Activated T-helper 2 cell treated with anti-CD3 and anti-CD28 coated beads, Interferon-gamma antibody, Interleukin-2, Interleukin-4, amounts not matched to agents 10 μg/mL and 5 μg/mL and 100 μg/mL, durations not matched to agents 14 hours and 24 hours and 36 hours (primary cell): Measurements from ENCODE around the gene PHC2. TPM values are rescaled to one million over a fixed set of nuclear protein-coding genes. Genes with fewer than 3 reads are reported as not detected.
"Not testable (repeated sequence)": the region's sequence is repeated elsewhere in the genome, so short reads cannot be mapped to it uniquely, and the experiment has no call there.

Experiments
- DNase-seq: peaks from one replicate; pipeline ENCODE4 v3.0.0; 2021; ENCODE audit warnings: low spot score
- H3K27ac Mint-ChIP-seq: one replicate; pipeline ENCODE4 v1.8.0; 2021; ENCODE audit warnings: mixed read lengths
- H3K27me3 Mint-ChIP-seq: one replicate; pipeline ENCODE4 v1.8.0; 2021; ENCODE audit warnings: low read depth, mixed read lengths
- H3K36me3 Mint-ChIP-seq: one replicate; pipeline ENCODE4 v1.8.0; 2021; ENCODE audit warnings: low read depth, mixed read lengths
- H3K4me1 Mint-ChIP-seq: one replicate; pipeline ENCODE4 v1.8.0; 2021; ENCODE audit warnings: low read depth, mixed read lengths
- H3K4me3 Mint-ChIP-seq: one replicate; pipeline ENCODE4 v1.8.0; 2021; ENCODE audit warnings: low read depth, mild to moderate bottlenecking, moderate library complexity, mixed read lengths
- H3K9me3 Mint-ChIP-seq: one replicate; pipeline ENCODE4 v1.8.0; 2021; ENCODE audit warnings: mixed read lengths
- intact Hi-C: fragments of 100-400 bp; cut with micrococcal nuclease; formaldehyde crosslinking; loops from one replicate; pipeline ENCODE4 v1.15.1; 2023
- total RNA-seq: library from RNA; stranded (reverse); gene quantifications from 2 replicates; pipeline ENCODE4 v1.2.3, GENCODE V29; 2022

Gene PHC2
- total RNA-seq, 1 donor from 2014 or later = 33.1 TPM

DNA sequence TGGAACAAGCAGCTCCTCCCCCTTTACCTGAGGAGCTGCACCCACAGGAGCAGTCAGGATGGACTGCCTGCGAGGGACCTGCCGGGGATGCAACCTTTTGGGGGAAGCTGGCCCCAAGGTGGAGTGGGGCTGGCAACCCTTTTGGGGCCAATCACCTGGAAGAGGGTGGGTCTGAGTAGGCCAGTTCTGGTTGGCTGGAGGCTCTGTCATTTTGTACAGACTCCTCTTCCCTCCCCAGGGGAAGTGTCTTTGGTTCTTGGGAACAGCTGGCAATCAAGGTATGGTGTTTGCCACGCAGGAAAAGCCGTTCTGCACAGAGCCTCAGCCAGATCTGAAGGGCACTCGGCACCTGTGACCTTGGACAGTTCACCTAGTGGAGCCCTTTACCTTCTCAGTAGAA, 109.7 kb downstream of the PHC2 start:
- Mint-ChIP-seq H3K4me1 (no peaks in the 10 kb centered on the region), H3K27ac (no peak overlapping the region), H3K27me3 (no peaks in the 10 kb centered on the region), H3K36me3 (peaks cover 23% of the 10 kb centered on the region), H3K9me3 (no peaks in the 10 kb centered on the region), H3K4me3 (no peak overlapping the region)
- intact Hi-C loops = no loop called here
- no peak for DNase-seq

DNA sequence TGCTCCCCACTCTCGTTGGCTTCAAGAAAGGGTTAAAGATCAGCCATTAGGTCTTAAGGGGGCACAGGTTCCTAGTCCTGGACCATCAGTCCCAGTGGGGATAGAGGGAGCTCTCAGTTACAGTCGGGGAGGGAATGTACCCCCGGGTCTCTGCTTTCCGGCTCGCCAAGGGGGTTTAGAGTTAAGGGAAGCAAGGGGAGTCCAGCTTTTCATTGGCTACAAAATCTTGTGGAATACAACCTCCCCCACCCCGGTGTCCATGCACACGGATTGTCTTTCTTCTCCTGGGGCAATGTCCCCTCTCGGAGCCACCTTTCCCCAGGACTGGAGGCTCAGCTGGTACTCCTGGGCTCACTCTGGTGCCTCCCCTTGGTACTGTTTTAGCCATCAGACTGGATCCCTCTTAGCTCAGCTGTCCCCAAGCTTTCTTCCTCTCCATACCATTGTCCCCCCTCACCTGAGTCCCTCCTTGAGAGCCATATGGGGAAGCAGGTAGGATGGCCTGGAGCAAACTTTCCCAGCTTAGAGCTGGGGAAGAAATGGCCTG, 110.2 kb downstream of the PHC2 start, which contains the start of gene A3GALT2:
Gene A3GALT2 (minus strand): TSS at position 480 of the 547 bp plus-strand sequence. CDS start 0 bp downstream, at position 480.
- DNase-seq = no peak
- H3K27me3 Mint-ChIP-seq = no peaks in the 10 kb centered on the region
- H3K4me3 Mint-ChIP-seq = no peak within 1 kb of the TSS
- no peaks in the 10 kb centered on the region for H3K9me3 Mint-ChIP-seq
- H3K4me1 Mint-ChIP-seq = no peaks in the 10 kb centered on the region
- H3K27ac Mint-ChIP-seq = no peak within 1 kb of the TSS
- peaks cover 18% of the 10 kb centered on the region for H3K36me3 Mint-ChIP-seq
- intact Hi-C loops = no loop called here

DNA sequence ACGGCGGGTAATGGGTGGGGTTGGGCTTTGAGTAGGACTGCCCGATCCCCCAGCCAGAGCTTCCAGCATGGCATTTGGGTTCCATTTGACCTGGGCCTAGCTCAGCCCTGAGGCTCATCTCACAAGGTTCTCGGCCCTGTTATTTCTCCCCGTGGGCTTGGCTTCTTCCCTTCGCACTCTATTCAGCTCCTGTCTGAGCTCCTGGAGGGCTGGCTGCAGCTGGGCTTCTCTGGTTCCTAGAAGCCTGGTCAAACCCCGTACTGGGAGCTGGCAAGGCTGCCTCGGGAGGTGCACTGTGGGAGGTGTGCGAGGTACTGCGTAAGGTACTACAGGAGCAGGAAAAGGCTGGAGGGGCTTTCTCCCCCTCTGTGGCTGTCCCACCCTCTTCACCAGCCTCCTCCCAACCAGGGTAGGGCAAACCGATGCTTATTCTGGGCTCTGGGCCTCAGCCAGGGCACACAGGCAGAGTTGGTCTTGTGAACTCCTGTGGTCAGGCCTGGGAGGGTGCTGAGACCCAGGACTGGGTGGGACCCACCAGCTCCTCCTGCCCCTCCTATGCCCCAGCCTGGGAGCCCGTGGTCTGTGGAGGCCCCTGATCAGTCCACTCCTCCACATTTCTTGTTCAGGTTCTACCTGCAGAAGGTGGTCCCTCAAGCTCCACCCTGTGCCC, 110.8 kb downstream of the PHC2 start:
- H3K9me3 Mint-ChIP-seq = no peaks in the 10 kb centered on the region
- intact Hi-C loops = no loop called here
- peaks cover 2% of the 10 kb centered on the region for H3K4me1 Mint-ChIP-seq
- no peak overlapping the region for H3K27ac Mint-ChIP-seq
- H3K36me3 Mint-ChIP-seq = peaks cover 12% of the 10 kb centered on the region
- H3K4me3 Mint-ChIP-seq = no peak overlapping the region
- no peaks in the 10 kb centered on the region for H3K27me3 Mint-ChIP-seq
- no peak for DNase-seq

DNA sequence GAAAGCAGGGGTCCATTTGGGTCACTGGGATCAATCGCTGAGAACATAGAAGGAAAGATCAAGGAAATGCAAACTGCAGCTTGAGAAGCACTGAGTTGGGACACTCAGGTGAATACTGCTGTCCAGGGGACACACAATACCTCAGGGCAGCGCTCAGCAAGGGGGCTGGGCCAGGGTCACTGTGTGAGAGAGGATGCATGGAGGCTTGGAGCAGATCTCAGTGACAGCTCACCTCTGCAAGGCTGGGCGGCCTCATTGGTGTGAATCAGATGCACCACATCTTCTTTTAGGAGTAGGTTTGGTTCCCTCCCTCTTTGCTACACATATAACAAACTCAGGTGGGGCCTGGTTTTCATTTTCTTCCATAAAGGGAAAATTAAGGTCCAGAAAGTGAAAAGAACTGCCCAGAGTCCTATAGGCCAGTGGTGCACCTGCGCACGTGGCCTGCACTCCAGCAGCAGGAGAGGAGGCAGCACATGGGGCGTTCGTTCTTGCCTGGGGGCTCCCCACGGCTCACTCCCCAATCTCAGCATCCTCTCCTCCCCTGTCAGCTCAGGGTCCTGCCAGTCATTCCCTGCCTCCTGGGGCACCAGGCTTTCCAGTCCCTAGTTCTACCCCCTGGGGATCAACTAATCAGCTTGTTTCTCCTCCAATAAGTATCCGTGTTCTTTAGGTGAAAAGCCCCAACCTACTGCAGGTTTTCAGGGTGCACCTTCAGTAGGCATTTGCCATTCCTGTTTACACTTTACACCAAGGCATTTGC, 111.5 kb downstream of the PHC2 start:
- H3K4me3 Mint-ChIP-seq = no peak overlapping the region
- H3K27ac Mint-ChIP-seq = no peak overlapping the region
- no peak for DNase-seq
- peaks cover 2% of the 10 kb centered on the region for H3K4me1 Mint-ChIP-seq
- H3K36me3 Mint-ChIP-seq = peaks cover 6% of the 10 kb centered on the region
- H3K27me3 Mint-ChIP-seq = no peaks in the 10 kb centered on the region
- intact Hi-C loops = no loop called here
- H3K9me3 Mint-ChIP-seq = no peaks in the 10 kb centered on the region

DNA sequence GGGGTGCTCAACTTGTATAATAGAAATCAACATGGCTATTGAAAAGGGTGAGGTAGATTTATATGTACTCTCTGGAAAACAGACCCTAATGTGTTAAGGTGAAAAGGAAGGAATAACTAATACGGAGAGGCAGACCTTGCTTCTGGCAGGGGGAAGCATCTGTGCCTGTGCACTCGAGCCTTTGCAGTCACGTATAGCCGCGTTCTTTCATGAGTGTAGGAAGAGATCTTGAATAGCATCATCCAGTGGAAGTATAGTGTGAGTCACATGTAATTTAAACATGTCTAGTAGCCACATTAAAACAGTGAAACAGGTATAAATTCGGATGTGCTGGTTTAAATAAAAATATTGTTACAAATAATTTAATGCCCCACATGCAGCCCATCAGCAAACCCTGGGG, 112.9 kb downstream of the PHC2 start:
- H3K27me3 Mint-ChIP-seq = no peaks in the 10 kb centered on the region
- no peak overlapping the region for H3K4me3 Mint-ChIP-seq
- H3K4me1 Mint-ChIP-seq = peaks cover 2% of the 10 kb centered on the region
- no peaks in the 10 kb centered on the region for H3K9me3 Mint-ChIP-seq
- DNase-seq = no peak
- peaks cover under 1% of the 10 kb centered on the region for H3K36me3 Mint-ChIP-seq
- no peak overlapping the region for H3K27ac Mint-ChIP-seq
- intact Hi-C loops = no loop called here

DNA sequence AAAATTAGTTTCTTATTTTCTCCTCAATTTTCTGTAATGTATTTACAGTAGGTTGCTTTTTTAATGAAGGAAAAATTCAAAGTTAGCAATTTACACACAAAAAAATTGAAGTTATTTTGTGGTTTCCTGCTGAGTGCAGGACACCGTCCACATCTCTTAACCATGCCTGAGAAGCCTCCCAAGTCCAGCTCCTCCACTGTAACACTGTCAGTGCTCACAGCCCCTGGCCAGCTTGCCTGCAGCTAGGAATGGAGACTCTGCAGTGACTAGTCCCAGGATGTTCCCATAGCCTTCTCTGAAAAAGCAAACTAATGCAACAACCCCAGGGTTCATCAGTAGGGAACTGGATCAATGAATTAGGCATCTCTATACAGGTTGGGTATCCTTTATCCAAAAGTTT, 113.5 kb downstream of the PHC2 start:
- no peaks in the 10 kb centered on the region for H3K27me3 Mint-ChIP-seq
- no peaks in the 10 kb centered on the region for H3K9me3 Mint-ChIP-seq
- peaks cover 2% of the 10 kb centered on the region for H3K4me1 Mint-ChIP-seq
- no peaks in the 10 kb centered on the region for H3K36me3 Mint-ChIP-seq
- H3K4me3 Mint-ChIP-seq = no peak overlapping the region
- no peak overlapping the region for H3K27ac Mint-ChIP-seq
- no peak for DNase-seq
- intact Hi-C loops = no loop called here

DNA sequence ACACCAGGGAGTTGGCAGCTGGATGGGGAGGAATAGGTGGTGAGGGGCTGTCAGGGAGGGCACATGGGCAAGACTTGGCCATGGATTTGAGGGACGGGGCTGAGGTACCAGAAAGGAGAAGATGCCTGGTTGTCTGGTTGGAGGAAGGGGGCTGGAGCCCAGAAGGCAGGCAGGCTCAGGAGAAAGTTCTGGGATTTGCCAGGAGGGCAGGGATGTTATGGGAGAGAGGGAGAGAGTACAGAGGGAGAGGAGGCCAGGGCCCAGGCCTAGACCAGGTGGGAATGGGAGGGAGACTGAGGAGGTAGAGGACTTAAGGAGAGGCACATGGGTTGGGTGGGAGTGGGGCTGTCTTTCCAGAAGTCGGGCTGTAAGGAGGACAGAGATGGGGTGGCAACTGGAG, 114.3 kb downstream of the PHC2 start:
- intact Hi-C loops = no loop called here

DNA sequence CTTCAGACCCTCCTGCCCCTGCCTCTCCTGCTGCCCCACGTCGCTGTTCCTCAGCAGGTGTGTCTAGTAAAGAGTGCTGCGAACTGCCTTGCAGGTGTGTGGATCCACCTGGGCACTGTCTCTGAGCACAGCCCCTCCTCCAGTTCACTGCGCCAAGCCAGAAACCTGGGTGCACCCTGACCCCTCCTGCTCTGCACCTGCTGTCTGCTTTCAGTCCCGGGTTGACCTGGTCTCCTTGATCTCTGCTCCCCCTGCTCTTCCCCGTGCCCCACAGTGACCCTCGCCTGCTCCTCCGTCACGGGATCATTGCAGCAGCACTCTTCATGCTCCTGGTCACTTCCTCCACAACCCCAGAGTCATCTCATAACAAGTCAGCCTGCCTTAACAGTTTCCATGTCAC, 116.5 kb downstream of the PHC2 start:
- Mint-ChIP-seq H3K27ac (no peak overlapping the region), H3K9me3 (no peaks in the 10 kb centered on the region), H3K27me3 (no peaks in the 10 kb centered on the region), H3K4me1 (peaks cover 2% of the 10 kb centered on the region), H3K36me3 (no peaks in the 10 kb centered on the region), H3K4me3 (no peak overlapping the region)
- DNase-seq = no peak
- intact Hi-C loops = no loop called here

More for the DNA sequence above, 114.3 kb downstream of the PHC2 start:
- no peak for DNase-seq
- Mint-ChIP-seq H3K36me3 (no peaks in the 10 kb centered on the region), H3K27me3 (no peaks in the 10 kb centered on the region), H3K4me1 (peaks cover 2% of the 10 kb centered on the region), H3K27ac (no peak overlapping the region), H3K9me3 (no peaks in the 10 kb centered on the region), H3K4me3 (no peak overlapping the region)

DNA sequence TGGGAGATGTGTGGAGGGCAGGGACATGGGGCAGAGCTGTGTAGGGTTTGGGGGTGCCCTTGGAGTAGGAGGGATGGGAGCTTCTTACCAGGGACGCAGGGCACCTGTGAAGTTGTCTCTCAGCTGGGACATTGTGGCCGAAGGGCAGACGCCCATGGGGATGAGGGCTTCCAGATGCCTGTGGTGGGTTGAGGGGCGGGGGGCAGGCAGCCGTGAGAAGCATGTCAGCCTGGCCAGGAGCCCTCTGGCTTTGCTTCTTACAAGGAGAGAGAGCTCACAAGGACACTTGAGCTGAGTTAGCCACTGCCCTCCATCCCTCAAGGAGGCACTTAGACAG, 118.5 kb downstream of the PHC2 start:
- H3K4me1 Mint-ChIP-seq = peaks cover 2% of the 10 kb centered on the region
- H3K9me3 Mint-ChIP-seq = no peaks in the 10 kb centered on the region
- no peak for DNase-seq
- H3K27me3 Mint-ChIP-seq = peaks cover 2% of the 10 kb centered on the region
- no peaks in the 10 kb centered on the region for H3K36me3 Mint-ChIP-seq
- H3K27ac Mint-ChIP-seq = no peak overlapping the region
- no peak overlapping the region for H3K4me3 Mint-ChIP-seq
- intact Hi-C loops = no loop called here

DNA sequence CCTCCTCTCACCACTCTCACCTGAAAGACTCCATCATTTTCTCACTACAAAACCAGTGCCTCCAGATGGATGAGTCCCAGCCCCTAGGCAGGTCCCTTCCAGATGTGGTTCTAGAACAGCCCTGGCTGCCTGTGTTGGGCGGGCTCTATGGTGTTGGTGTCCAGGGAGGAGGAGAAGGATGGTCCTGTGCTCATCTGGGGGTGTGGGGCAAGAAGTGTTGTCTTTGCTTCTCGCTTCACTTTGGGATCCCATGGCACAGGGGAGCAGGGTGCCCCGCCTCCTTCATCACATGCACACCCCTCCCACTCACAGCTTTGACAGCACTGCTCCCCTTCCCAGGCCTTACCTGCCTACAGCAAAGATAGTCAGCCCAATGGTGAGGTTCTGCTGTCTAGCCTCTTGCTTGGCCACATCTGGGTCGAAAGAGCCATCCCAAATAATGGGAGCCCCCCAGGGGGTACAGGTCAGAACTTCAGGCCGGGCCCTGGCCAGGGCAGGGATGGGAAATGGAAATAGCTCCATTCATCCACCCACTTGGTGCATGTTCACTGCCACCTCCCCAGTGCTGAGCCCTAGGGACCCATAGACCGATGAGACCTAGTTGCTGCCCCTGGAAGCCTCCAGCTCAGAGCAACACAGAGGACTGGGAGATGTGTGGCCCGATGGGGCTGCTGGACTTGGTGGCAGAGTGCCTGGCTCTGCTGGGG, 119.0 kb downstream of the PHC2 start:
- no peak for DNase-seq
- H3K4me3 Mint-ChIP-seq = no peak overlapping the region
- no peak overlapping the region for H3K27ac Mint-ChIP-seq
- no peaks in the 10 kb centered on the region for H3K9me3 Mint-ChIP-seq
- intact Hi-C loops = no loop called here
- H3K27me3 Mint-ChIP-seq = peaks cover 2% of the 10 kb centered on the region
- peaks cover 2% of the 10 kb centered on the region for H3K4me1 Mint-ChIP-seq
- no peaks in the 10 kb centered on the region for H3K36me3 Mint-ChIP-seq

DNA sequence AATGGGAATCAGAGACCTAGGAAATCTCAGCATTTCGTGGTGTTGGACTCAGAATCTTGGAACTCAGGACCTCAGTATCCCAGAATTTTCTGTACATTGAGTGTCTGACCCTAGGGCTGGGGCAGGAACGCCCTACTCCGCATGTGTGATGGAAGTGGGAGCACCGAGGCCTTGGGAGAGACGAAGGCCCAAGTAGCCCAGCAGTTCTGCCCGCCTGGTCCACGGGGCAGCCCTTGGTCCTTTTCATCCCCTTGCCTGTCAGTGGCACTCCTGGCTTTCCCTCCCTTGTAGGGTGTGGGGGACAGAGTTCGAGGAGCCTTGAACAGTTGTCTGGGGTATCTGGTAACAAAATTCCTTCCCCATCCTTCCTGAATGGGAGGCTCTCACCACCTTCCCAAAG, 120.2 kb downstream of the PHC2 start:
- no peak for DNase-seq
- Mint-ChIP-seq H3K36me3 (no peaks in the 10 kb centered on the region), H3K27me3 (peaks cover 10% of the 10 kb centered on the region), H3K9me3 (no peaks in the 10 kb centered on the region), H3K4me1 (peaks cover 2% of the 10 kb centered on the region), H3K4me3 (no peak overlapping the region), H3K27ac (no peak overlapping the region)
- intact Hi-C loops = no loop called here

DNA sequence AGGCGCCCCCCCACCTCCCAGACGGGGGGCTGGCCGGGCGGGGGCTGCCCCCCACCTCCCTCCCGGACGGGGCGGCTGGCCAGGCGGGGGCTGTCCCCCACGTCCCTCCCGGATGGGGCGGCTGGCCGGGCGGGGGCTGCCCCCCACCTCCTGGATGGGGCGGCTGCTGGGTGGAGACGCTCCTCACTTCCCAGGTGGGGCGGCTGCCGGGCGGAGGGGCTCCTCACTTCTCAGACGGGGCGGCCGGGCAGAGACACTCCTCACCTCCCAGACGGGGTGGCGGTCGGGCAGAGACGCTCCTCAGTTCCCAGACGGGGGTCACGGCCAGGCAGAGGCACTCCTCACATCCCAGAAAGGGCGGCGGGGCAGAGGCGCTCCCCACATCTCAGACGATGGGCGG, 121.5 kb downstream of the PHC2 start:
- H3K4me3 Mint-ChIP-seq, H3K36me3 Mint-ChIP-seq, intact Hi-C loops, H3K4me1 Mint-ChIP-seq, H3K9me3 Mint-ChIP-seq, DNase-seq, H3K27ac Mint-ChIP-seq: not testable (repeated sequence)
- H3K27me3 Mint-ChIP-seq = peaks cover 14% of the 10 kb centered on the region

DNA sequence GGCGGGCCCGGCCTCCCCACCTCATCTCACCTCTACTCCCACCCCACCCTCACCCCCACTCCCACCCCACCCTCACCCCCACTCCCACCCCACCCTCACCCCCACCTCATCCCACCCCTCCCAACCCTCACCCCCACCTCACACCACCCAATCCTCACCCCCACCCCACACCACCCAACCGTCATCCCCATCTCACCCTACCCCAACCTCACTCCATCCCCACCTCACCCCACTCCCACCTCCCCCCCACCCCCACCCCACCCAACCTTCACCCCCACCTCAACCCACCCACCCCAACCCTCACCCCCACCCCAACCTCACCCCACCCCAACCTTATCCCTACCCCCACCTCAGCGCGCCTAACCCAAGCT, 123.4 kb downstream of the PHC2 start:
- Mint-ChIP-seq H3K9me3 (no peaks in the 10 kb centered on the region), H3K27ac (no peak overlapping the region), H3K4me3 (no peak overlapping the region), H3K4me1 (peaks cover 14% of the 10 kb centered on the region), H3K36me3 (peaks cover 8% of the 10 kb centered on the region), H3K27me3 (peaks cover 14% of the 10 kb centered on the region)
- DNase-seq = no peak
- intact Hi-C loops = no loop called here
